HL-60 (cell line): ENCODE results near the gene MOB2.
"Not testable (repeated sequence)": the region's sequence is repeated elsewhere in the genome, so short reads cannot be mapped to it uniquely, and the experiment has no call there.

Source experiments
- DNase-seq, 2 experiments: peaks; one replicate each; pipeline ENCODE4 v3.0.0-alpha.2; 2010 to 2020; ENCODE audit warnings: low read depth in 1 of 2, low spot score in 1 of 2
- H3K27ac ChIP-seq: fragments of 250-450 bp; sonication (Bioruptor Pico); replicated peaks from 2 replicates; pipeline ENCODE4 v1.5.1; 2020; ENCODE audit warnings: mild to moderate bottlenecking, moderate library complexity
- H3K27me3 ChIP-seq: fragments of 250-450 bp; sonication (Bioruptor Pico); 2 replicates; pipeline ENCODE4 v1.5.1; 2021; ENCODE audit warnings: mild to moderate bottlenecking, moderate library complexity; ENCODE audit not compliant: insufficient read depth, poor library complexity, severe bottlenecking
- H3K4me3 ChIP-seq: replicated peaks from 2 replicates; pipeline ENCODE4 v1.5.1; 2011; ENCODE audit warnings: mild to moderate bottlenecking, control low read depth, low read length; ENCODE audit not compliant: insufficient read depth
- GABPA ChIP-seq: IDR thresholded peaks from 2 replicates; pipeline ENCODE4 v1.6.1; 2012; ENCODE audit warnings: low read depth
- POLR2AphosphoS5 ChIP-seq: IDR thresholded peaks from 2 replicates; pipeline ENCODE4 v1.6.1; 2012; ENCODE audit warnings: low read depth
- REST ChIP-seq: IDR thresholded peaks from 2 replicates; pipeline ENCODE4 v1.6.1; 2012; ENCODE audit warnings: low read depth; ENCODE audit not compliant: insufficient replicate concordance
- SPI1 ChIP-seq: IDR thresholded peaks from 2 replicates; pipeline ENCODE4 v1.6.1; 2012; ENCODE audit warnings: low read depth, mild to moderate bottlenecking, borderline replicate concordance
- TF ChIP-seq, protein P1 (sequence below): IDR thresholded peaks from one replicate; pipeline ENCODE4 v1.5.1; 2011; ENCODE audit warnings: low read length, control low read depth, inconsistent platforms; ENCODE audit not compliant: insufficient read depth

Gene MOB2

DNA sequence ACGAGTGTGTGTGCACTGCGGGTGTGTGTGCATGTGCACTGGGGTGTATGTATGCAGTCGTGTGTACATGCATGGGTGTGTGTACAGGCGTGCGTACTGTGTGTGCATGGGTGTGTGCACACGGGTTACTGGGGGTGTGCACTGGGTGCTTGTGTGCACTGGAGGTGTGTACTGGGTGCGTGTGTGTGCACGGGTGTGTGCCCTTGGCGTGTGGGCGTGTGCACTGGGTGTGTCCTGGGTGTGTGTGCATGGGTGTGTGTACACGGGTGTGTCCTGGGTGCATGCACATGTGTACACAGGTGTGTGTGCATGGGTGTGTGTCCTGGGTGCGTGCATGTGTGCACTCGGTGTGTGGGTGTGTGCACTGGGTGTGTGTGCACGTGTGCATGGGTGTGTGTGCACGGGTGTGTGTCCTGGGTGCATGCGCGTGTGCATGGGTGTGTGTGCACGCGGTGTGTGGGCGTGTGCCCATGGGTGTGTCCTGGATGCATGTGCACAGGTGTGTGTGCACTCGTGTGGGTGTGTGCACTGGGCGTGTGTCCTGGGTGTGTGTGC is 57.7 kb downstream of the MOB2 start:
- H3K4me3 ChIP-seq: no peak overlapping the region

GRCh38 chr11:1425439-1425838 is 61.1 kb downstream of the MOB2 start:
- TF ChIP-seq REST: peak; percentile 76
- no peak for TF ChIP-seq SPI1
- H3K4me3 ChIP-seq: no peak overlapping the region
- H3K27me3 ChIP-seq: no peaks in the 10 kb centered on the region
- no peak overlapping the region for H3K27ac ChIP-seq
- no peak for DNase-seq

More for the DNA sequence above, 57.7 kb downstream of the MOB2 start:
- TF ChIP-seq GABPA (no peak), POLR2AphosphoS5 (no peak), SPI1 (no peak), REST (no peak)
- TF ChIP-seq, protein P1, sequence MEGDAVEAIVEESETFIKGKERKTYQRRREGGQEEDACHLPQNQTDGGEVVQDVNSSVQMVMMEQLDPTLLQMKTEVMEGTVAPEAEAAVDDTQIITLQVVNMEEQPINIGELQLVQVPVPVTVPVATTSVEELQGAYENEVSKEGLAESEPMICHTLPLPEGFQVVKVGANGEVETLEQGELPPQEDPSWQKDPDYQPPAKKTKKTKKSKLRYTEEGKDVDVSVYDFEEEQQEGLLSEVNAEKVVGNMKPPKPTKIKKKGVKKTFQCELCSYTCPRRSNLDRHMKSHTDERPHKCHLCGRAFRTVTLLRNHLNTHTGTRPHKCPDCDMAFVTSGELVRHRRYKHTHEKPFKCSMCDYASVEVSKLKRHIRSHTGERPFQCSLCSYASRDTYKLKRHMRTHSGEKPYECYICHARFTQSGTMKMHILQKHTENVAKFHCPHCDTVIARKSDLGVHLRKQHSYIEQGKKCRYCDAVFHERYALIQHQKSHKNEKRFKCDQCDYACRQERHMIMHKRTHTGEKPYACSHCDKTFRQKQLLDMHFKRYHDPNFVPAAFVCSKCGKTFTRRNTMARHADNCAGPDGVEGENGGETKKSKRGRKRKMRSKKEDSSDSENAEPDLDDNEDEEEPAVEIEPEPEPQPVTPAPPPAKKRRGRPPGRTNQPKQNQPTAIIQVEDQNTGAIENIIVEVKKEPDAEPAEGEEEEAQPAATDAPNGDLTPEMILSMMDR: no peak
- no peak overlapping the region for H3K27ac ChIP-seq
- DNase-seq: no peak
- H3K27me3 ChIP-seq: no peaks in the 10 kb centered on the region

- no peak overlapping the region for H3K27ac ChIP-seq
- no peaks in the 10 kb centered on the region for H3K27me3 ChIP-seq
- no peak for TF ChIP-seq SPI1
- TF ChIP-seq, protein P1: no peak
- DNase-seq: no peak
- no peak overlapping the region for H3K4me3 ChIP-seq
These were observed 61.6 kb downstream of the MOB2 start for GRCh38 chr11:1425006-1425405.

DNA sequence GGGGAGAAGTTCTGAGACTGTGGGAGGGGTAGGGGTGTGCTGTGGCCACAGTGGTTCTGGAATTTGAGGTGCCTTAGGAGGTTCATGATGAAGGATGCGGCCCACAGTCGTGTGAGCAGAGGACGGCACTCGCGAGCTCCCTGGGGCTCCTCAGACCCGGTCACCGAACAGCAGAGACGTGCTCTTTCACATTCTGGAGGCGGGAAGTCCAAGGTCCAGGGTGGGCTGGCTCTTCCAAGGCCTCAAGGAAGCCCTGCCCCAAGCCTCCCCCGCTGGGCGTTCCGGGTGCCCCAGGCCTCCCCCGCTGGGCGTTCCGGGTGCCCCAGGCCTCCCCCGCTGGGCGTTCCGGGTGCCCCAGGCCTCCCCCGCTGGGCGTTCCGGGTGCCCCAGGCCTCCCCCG is 63.2 kb downstream of the MOB2 start:
- not testable (repeated sequence) for H3K27ac ChIP-seq, H3K27me3 ChIP-seq, DNase-seq, H3K4me3 ChIP-seq

GRCh38 chr11:1422981-1423380 is 63.6 kb downstream of the MOB2 start:
- no peak for DNase-seq
- Histone ChIP-seq H3K27me3 (no peaks in the 10 kb centered on the region), H3K27ac (no peak overlapping the region), H3K4me3 (no peak overlapping the region)
- TF ChIP-seq, protein P1: no peak
- TF ChIP-seq SPI1 (no peak), REST (no peak), GABPA (no peak), POLR2AphosphoS5 (no peak)
